Colon (tissue), 2 donors: Measurements from ENCODE around the gene CALR3.

Source experiments
- FAIRE-seq: peaks from 2 replicates; lab custom pipeline; 2012; peaks lifted over from hg19 to GRCh38; lab: Jason Lieb, UNC
- donor health status: control.
- donor health status: control.

The CALR3 gene

DNA sequence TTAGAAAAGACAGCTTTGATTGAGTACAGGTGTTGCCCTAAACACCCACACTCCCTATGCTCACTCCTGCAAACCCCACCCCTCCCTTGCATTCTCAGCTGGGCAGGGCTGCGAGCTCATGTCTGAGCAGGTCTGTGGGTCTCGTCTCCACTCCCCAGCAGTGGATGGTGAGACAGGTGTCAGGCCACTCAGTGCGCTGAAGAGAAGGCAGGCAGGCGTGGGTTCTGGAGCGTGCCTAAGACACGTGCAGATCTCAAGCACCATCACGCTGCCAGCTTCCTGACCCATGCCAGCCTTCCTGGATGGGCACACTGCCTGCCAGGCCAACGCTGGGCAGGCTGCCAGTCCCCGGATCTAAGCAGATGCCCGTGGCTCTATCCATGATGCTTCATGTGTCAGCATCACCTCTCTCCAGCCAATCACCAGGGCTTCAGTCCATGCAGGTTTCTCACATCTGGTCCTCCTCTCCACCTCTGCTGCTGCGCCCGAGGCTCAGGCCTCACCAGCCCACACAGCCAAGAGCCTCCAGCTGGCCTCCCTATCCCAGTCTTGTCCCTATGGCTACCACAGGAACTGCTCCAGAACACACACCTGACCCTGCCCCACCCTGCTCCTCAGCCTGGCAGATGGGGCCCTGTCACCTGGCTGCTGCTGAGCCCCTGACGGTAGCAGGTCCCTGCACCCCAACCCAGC lies 66.8 kb downstream of the CALR3 start:
- FAIRE-seq: no peak
